Pancreas (tissue), 10 donors: ENCODE results near the gene EHBP1. TPM values are rescaled to one million over a fixed set of nuclear protein-coding genes. Genes with fewer than 3 reads are reported as not detected.

Experiments used
- ATAC-seq, 4 donors: fragments of 200-7000 bp; cut with Tn5 transposase; one replicate each; pipeline versions ENCODE4 v1.8.0 to v1.9.1; 2020; ENCODE audit warnings: mild to moderate bottlenecking in 4 of 4, moderate library complexity in 4 of 4
- DNase-seq, 6 donors: peaks; one replicate each; pipeline ENCODE4 v3.0.0-alpha.2; 2020
- FAIRE-seq: peaks from 2 replicates; lab custom pipeline; 2012; peaks lifted over from hg19 to GRCh38; lab: Jason Lieb, UNC
- H3K27ac ChIP-seq, 4 donors: fragments of 200-600 bp; sonication (generic); 1 replicate in 3 of 4; 2 replicates in 1 of 4; pipeline versions ENCODE4 v1.5.0 to v1.8.0; 2020
- H3K27me3 ChIP-seq, 4 donors: fragments of 200-600 bp; one replicate each; pipeline ENCODE4 v1.8.0; 2021
- H3K36me3 ChIP-seq, 3 donors: fragments of 200-600 bp; sonication (generic) in 1 of 3; one replicate each; pipeline versions ENCODE4 v1.5.0 to v1.8.0; 2020 to 2021
- H3K4me1 ChIP-seq, 3 donors: fragments of 200-600 bp; one replicate each; pipeline ENCODE4 v1.8.0; 2021
- H3K4me3 ChIP-seq, 4 donors: fragments of 200-600 bp; sonication (generic) in 2 of 4; one replicate each; pipeline versions ENCODE4 v1.5.0 to v1.8.0; 2020 to 2021
- H3K9me3 ChIP-seq, 4 donors: fragments of 200-600 bp; one replicate each; pipeline ENCODE4 v1.8.0; 2021
- CTCF ChIP-seq, 4 donors: fragments of 200-600 bp; sonication (generic) in 3 of 4; IDR thresholded peaks; one replicate each; pipeline versions ENCODE4 v1.5.0 to v1.8.0; 2021; ENCODE audit warnings: antibody characterized with exemption in 4 of 4
- WGBS, 2 donors: extraction: QIAGEN DNeasy Blood & Tissue Kit; methylation state at CpG; one replicate each; pipeline ENCODE4 v1.1.7; 2013; 5-methylcytosine and 5-hydroxymethylcytosine counted together
- intact Hi-C, 3 donors: fragments of 100-400 bp; cut with DNase I; formaldehyde crosslinking; loops; one replicate each; pipeline versions ENCODE4 v1.11.1 to v1.14.2; 2022
- polyA plus RNA-seq, 2 donors: library from polyadenylated mRNA; stranded (reverse); fragments of 200-250 nt; gene quantifications; one replicate each; pipeline ENCODE4 v1.2.3, GENCODE V29; 2013
- total RNA-seq, 6 donors: library from RNA; stranded (reverse); fragmentation: NEBNext Ultra II Directional in 4 of 6; extraction: Animal tissue kit (Norgen Biotek cat#: 25700) in 4 of 6; gene quantifications; one replicate each; pipeline versions ENCODE4 v1.2.1 to v1.2.4, GENCODE V29; 2021 to 2023
- donor health status: healthy with polysubstance abuse.
- donor health status: DM: no; HTN: no; CAD: no; lungs with moderate emphysema.
- donor health status: DM: no; HTN: no; CAD: no.
- donor health status: control.
- donor health status: control.
- donor health status: Bipolar disorder and iron deficiency.
- donor health status: DM: yes; HTN: yes; CAD: no.
- donor health status: DM: no; HTN: no; CAD: no.
- donor health status: DM: no; HTN: no; CAD: no.
- donor health status: DM: yes; HTN: yes; CAD: no.

Gene EHBP1
- total and polyA plus RNA-seq, 8 donors: 7.1 to 34.6 (median 21.1) TPM

GRCh38 chr2:62775367-62775668 is 69.8 kb downstream of the EHBP1 start:
- no peak overlapping the region for H3K27ac ChIP-seq
- H3K4me3 ChIP-seq: no peak overlapping the region
- peaks cover 0 to 5% (median 0%) of the 10 kb centered on the region in 3 donors for H3K4me1 ChIP-seq
- intact Hi-C loops: loop anchor here (5.0 to 10.0 kb wide), 2 partner anchors 318 to 321 kb away; no protein-coding TSS in a partner anchor
- H3K27me3 ChIP-seq: no peaks in the 10 kb centered on the region
- DNase-seq: no peak
- peak in 1 of 4 donors; percentile 10 for ATAC-seq
- TF ChIP-seq CTCF (IDR thresholded peaks at IDR 0.05): no peak
- H3K36me3 ChIP-seq: no peaks in the 10 kb centered on the region
- WGBS, 2 donors: 13 to 16% methylated on average over 2 of the region's 2 CpGs
- H3K9me3 ChIP-seq: no peaks in the 10 kb centered on the region
- no peak for FAIRE-seq

- Histone ChIP-seq H3K36me3 (no peaks in the 10 kb centered on the region), H3K9me3 (no peaks in the 10 kb centered on the region), H3K4me1 (peaks cover 0 to 3% (median 1%) of the 10 kb centered on the region in 3 donors), H3K27ac (no peak overlapping the region), H3K27me3 (no peaks in the 10 kb centered on the region), H3K4me3 (no peak overlapping the region)
- no peak for TF ChIP-seq CTCF (IDR thresholded peaks at IDR 0.05)
- ATAC-seq (no peak), FAIRE-seq (no peak), DNase-seq (no peak)
- intact Hi-C loops: no loop called here
These were observed 78.2 kb downstream of the EHBP1 start for GRCh38 chr2:62783679-62784078.

- intact Hi-C loops: no loop called here
- H3K27me3 ChIP-seq: no peaks in the 10 kb centered on the region
- H3K36me3 ChIP-seq: no peaks in the 10 kb centered on the region
- FAIRE-seq: no peak
- H3K4me3 ChIP-seq: no peak overlapping the region
- no peak for ATAC-seq
- H3K9me3 ChIP-seq: no peaks in the 10 kb centered on the region
- no peak for DNase-seq
- no peak overlapping the region for H3K27ac ChIP-seq
- no peak for TF ChIP-seq CTCF (IDR thresholded peaks at IDR 0.05)
- H3K4me1 ChIP-seq: peaks cover 6 to 8% (median 8%) of the 10 kb centered on the region in 3 donors
- 49 to 74% methylated on average over 2 of the region's 2 CpGs for WGBS, 2 donors
These were observed 78.8 kb downstream of the EHBP1 start for GRCh38 chr2:62784341-62784740.

GRCh38 chr2:62785216-62785615 is 79.7 kb downstream of the EHBP1 start:
- no peaks in the 10 kb centered on the region for H3K27me3 ChIP-seq

More at GRCh38 chr2:62785216-62785615, 79.7 kb downstream of the EHBP1 start:
- FAIRE-seq (no peak), DNase-seq (no peak), ATAC-seq (no peak)
- H3K4me1 ChIP-seq: peaks cover 15 to 17% (median 16%) of the 10 kb centered on the region in 3 donors
- H3K27ac ChIP-seq: no peak overlapping the region
- no peak for TF ChIP-seq CTCF (IDR thresholded peaks at IDR 0.05)
- no peaks in the 10 kb centered on the region for H3K9me3 ChIP-seq
- H3K36me3 ChIP-seq: no peaks in the 10 kb centered on the region
- WGBS, 2 donors: 92 to 97% methylated on average over 3 of the region's 3 CpGs
- no peak overlapping the region for H3K4me3 ChIP-seq
- intact Hi-C loops: no loop called here
